ENCODE results near the gene DSCAM.

Gene DSCAM

DNA sequence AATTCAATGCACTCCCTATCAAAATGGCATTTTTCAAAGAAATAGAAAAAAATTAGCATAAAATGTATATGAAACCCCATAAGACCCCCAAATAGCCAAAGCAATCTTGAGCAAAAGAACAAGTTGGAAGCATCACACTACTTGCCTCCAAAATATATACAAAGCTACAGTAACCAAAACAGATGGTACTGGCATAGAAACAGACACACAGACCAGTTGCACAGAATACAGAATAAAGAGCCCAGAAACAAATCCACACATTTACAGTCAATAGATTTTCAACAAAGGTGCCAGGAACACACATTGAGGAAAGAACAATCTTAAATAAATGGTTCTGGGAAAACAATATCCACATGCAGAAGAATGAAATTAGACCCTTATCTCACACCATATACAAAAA is 350.8 kb downstream of the DSCAM start:
- in situ Hi-C loops (cut with MboI; ENCODE audit: low pct_unique_long_range_greater_than_20kb, low sequenced_read_pairs, unreplicated experiment), result no loop called here
- TF ChIP-seq, protein P1, sequence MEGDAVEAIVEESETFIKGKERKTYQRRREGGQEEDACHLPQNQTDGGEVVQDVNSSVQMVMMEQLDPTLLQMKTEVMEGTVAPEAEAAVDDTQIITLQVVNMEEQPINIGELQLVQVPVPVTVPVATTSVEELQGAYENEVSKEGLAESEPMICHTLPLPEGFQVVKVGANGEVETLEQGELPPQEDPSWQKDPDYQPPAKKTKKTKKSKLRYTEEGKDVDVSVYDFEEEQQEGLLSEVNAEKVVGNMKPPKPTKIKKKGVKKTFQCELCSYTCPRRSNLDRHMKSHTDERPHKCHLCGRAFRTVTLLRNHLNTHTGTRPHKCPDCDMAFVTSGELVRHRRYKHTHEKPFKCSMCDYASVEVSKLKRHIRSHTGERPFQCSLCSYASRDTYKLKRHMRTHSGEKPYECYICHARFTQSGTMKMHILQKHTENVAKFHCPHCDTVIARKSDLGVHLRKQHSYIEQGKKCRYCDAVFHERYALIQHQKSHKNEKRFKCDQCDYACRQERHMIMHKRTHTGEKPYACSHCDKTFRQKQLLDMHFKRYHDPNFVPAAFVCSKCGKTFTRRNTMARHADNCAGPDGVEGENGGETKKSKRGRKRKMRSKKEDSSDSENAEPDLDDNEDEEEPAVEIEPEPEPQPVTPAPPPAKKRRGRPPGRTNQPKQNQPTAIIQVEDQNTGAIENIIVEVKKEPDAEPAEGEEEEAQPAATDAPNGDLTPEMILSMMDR (IDR thresholded peaks at IDR 0.05; ENCODE audit: extremely low read depth, insufficient read depth, missing control alignments), result no peak
- DNase-seq (ENCODE audit: low spot score), result no peak

DNA sequence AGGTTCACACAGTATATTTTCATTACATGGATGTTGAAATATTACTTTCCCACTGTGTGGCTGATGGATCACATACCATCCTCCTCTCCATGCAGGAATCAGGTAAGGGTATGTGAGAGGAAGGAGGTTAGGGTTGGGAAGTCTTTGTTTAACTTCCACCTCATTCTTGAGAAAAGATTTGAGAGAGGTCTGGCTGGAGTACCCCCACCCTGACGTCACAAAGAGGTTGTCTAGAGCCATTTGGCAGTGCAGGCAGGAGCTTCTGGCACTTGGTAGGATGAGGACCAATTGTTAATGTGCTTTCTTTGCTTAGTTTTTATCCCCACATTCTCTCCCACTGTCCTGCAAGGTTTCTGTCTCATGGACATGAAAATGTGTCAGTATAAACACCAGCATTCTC is 356.6 kb downstream of the DSCAM start:
- TF ChIP-seq, protein P1 (IDR thresholded peaks at IDR 0.05; ENCODE audit: extremely low read depth, insufficient read depth, missing control alignments), result no peak
- in situ Hi-C loops (cut with MboI; ENCODE audit: low pct_unique_long_range_greater_than_20kb, low sequenced_read_pairs, unreplicated experiment), result no loop called here
- no peak for DNase-seq (ENCODE audit: low spot score)

DNA sequence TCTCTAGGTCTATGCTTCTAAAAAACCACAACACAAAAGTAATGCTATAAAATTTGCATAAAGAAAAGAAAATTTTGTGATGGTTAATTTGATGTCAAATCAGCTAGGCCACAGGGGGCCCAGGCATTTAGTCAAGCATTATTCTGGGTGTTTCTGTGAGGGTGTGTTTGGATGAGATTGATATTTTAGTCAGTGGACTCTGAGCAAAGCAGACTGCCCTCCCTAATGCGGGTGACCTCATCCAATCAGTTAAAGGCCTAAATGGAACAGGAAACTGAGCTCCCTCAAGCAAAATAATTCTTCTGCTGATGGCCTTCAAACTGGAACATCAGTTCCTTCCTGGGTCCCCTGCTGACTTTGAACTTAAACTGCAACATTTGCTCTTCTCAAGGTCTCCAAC is 358.0 kb downstream of the DSCAM start:
- in situ Hi-C loops (cut with MboI; ENCODE audit: low pct_unique_long_range_greater_than_20kb, low sequenced_read_pairs, unreplicated experiment), result no loop called here
- TF ChIP-seq, protein P1 (IDR thresholded peaks at IDR 0.05; ENCODE audit: extremely low read depth, insufficient read depth, missing control alignments), result no peak
- DNase-seq (ENCODE audit: low spot score), result no peak

DNA sequence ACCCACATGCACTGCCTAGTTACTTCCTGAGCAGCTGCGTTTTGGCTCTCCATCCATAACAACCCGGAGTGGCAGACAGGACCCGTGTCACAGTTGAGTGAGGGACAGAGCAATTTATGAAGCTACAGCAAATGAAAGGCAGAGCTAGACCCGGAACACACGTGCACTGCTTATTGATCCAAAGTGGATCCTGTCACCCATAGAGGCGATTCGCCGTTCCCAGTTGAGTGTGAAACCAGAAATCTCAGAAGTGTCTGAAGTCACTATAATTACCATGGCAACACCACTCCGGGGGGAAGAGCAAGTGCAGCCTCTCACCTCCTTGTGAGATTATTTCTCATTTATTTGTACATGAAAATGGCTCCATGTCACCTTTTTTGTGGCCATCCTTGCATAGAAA is 365.2 kb downstream of the DSCAM start:
- in situ Hi-C loops (cut with MboI; ENCODE audit: low pct_unique_long_range_greater_than_20kb, low sequenced_read_pairs, unreplicated experiment), result no loop called here
- no peak for DNase-seq (ENCODE audit: low spot score)
- TF ChIP-seq, protein P1 (IDR thresholded peaks at IDR 0.05; ENCODE audit: extremely low read depth, insufficient read depth, missing control alignments), result no peak

DNA sequence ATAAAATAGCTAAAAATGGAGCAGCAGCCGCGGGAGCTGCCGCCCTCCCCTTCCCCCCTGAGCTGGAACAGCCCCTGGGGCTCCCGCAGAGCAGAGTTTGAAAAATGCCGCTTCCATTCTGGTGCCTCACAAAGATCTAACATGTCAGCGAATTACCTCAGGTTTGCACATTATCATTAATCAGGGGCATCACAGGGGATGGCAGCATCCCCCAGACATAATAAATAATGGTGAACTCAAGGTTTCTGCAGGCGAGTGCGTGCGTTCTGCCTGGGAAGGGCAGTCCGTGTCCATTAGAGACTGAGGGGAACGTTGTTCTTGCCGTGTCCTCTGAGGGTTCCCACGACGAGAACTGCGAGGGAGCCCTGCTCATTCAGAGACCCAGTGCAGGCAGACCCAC is 372.4 kb downstream of the DSCAM start:
- DNase-seq (ENCODE audit: low spot score), result no peak
- in situ Hi-C loops (cut with MboI; ENCODE audit: low pct_unique_long_range_greater_than_20kb, low sequenced_read_pairs, unreplicated experiment), result no loop called here
- TF ChIP-seq, protein P1 (IDR thresholded peaks at IDR 0.05; ENCODE audit: extremely low read depth, insufficient read depth, missing control alignments), result no peak

DNA sequence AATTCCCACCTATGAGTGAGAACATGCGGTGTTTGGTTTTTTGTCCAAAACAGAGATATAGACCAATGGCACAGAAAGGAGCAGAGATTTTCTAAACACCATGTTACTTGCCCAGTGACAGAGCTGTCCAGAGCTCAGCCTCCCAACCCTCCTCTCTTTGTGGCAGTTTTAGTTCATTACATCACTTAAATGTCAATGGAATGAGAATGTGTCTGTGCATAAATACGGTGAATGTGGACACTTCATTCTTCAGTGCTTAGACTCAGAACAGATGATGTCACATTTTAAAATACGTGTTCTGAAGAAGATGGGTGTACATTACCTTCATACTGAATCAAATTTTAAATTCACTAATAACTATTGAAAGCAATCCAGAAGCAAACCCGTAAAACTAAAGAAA is 374.9 kb downstream of the DSCAM start:
- in situ Hi-C loops (cut with MboI; ENCODE audit: low pct_unique_long_range_greater_than_20kb, low sequenced_read_pairs, unreplicated experiment), result no loop called here
- TF ChIP-seq, protein P1 (IDR thresholded peaks at IDR 0.05; ENCODE audit: extremely low read depth, insufficient read depth, missing control alignments), result no peak
- DNase-seq (ENCODE audit: low spot score), result no peak

DNA sequence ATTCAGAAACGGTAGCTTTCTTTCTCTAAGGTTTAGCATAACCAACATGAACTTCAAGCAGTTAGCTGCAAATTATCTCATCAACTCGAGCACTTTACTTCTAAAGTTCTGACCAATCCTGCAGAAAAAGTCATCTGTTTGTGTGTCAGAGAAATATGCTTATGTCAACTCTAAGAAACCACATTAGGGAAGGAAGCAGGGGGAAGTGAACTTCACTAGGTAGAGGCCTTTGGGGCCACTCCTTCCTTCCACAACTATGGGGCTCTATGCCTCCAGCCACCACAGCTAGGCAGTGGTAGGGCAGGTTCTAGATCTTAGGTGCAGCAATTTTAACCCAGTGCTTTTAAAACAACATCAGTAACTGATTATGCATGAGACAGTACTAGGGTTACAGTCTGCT is 375.9 kb downstream of the DSCAM start:
- in situ Hi-C loops (cut with MboI; ENCODE audit: low pct_unique_long_range_greater_than_20kb, low sequenced_read_pairs, unreplicated experiment), result no loop called here
- TF ChIP-seq, protein P1 (IDR thresholded peaks at IDR 0.05; ENCODE audit: extremely low read depth, insufficient read depth, missing control alignments), result no peak
- DNase-seq (ENCODE audit: low spot score), result no peak

Measured in GM13977 (cell line).